Ishikawa (cell line): ENCODE measurements around the gene PMS1.

ENCODE experiments used
- CEBPB ChIP-seq: IDR thresholded peaks from 2 replicates; pipeline ENCODE4 v1.6.1; 2012
- CREB1 ChIP-seq: IDR thresholded peaks from 2 replicates; pipeline ENCODE4 v1.6.1; 2012; ENCODE audit warnings: low read depth
- EGR1 ChIP-seq: IDR thresholded peaks from 2 replicates; pipeline ENCODE4 v1.6.1; 2012
- EP300 ChIP-seq: IDR thresholded peaks from 2 replicates; pipeline ENCODE4 v1.6.1; 2012; ENCODE audit warnings: borderline replicate concordance
- FOXM1 ChIP-seq: IDR thresholded peaks from 2 replicates; pipeline ENCODE4 v1.6.1; 2012; ENCODE audit warnings: low read depth, borderline replicate concordance
- NFIC ChIP-seq: IDR thresholded peaks from 2 replicates; pipeline ENCODE4 v1.6.1; 2012
- RAD21 ChIP-seq: IDR thresholded peaks from 2 replicates; pipeline ENCODE4 v1.6.1; 2012; ENCODE audit warnings: low read depth
- TAF1 ChIP-seq: IDR thresholded peaks from 2 replicates; pipeline ENCODE4 v1.6.1; 2012; ENCODE audit warnings: low read depth, mild to moderate bottlenecking
- TCF12 ChIP-seq: IDR thresholded peaks from 2 replicates; pipeline ENCODE4 v1.6.1; 2012; ENCODE audit warnings: low read depth
- TEAD4 ChIP-seq: IDR thresholded peaks from 2 replicates; pipeline ENCODE4 v1.6.1; 2012
- YY1 ChIP-seq: IDR thresholded peaks from 2 replicates; pipeline ENCODE4 v1.6.1; 2012; ENCODE audit warnings: low read depth
- ZBTB7A ChIP-seq: IDR thresholded peaks from 2 replicates; pipeline ENCODE4 v1.6.1; 2012; ENCODE audit warnings: low read depth
- TF ChIP-seq, protein P1 (sequence below): IDR thresholded peaks from 2 replicates; pipeline ENCODE4 v1.6.1; 2012
- TF ChIP-seq, protein P2 (sequence below): IDR thresholded peaks from 2 replicates; pipeline ENCODE4 v1.6.1; 2012
- TF ChIP-seq, protein P3 (sequence below): IDR thresholded peaks from 2 replicates; pipeline ENCODE4 v1.6.1; 2012; ENCODE audit warnings: low read depth, mild to moderate bottlenecking

Gene PMS1

GRCh38 chr2:189899101-189899500 is 114.9 kb downstream of the PMS1 start:
- TF ChIP-seq TCF12, result no peak

DNA sequence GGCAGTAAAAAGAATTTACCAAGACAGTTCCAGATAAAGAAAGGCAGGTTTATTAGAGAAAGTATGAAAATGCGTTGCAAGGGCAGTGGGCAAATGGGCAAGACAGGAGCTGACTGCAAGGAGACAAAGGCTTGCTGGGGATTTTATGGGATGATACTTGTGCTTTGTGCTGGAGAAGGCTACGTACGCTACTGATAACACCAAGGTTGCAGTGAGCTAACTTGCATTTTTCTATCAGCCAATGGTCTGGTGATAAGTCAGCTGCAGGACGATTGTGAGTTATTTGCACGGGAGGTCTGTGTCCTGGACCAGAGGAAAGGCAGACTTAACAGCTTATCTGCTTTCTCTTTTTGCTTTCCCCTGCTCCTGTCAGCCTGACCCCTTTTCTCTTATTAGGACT is 116.5 kb downstream of the PMS1 start:
- TF ChIP-seq RAD21 (no peak), EP300 (no peak), TCF12 (no peak), EGR1 (no peak), ZBTB7A (no peak), YY1 (no peak), CEBPB (no peak), TAF1 (no peak), TEAD4 (no peak), NFIC (no peak)
- TF ChIP-seq, protein P1, sequence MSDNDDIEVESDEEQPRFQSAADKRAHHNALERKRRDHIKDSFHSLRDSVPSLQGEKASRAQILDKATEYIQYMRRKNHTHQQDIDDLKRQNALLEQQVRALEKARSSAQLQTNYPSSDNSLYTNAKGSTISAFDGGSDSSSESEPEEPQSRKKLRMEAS, result no peak
- TF ChIP-seq, protein P2, sequence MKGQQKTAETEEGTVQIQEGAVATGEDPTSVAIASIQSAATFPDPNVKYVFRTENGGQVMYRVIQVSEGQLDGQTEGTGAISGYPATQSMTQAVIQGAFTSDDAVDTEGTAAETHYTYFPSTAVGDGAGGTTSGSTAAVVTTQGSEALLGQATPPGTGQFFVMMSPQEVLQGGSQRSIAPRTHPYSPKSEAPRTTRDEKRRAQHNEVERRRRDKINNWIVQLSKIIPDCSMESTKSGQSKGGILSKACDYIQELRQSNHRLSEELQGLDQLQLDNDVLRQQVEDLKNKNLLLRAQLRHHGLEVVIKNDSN, result no peak

GRCh38 chr2:189901664-189902063 is 117.4 kb downstream of the PMS1 start:
- TF ChIP-seq RAD21 (no peak), YY1 (no peak), FOXM1 (no peak), CREB1 (no peak), ZBTB7A (no peak), CEBPB (no peak)
- TF ChIP-seq, protein P1, result no peak

DNA sequence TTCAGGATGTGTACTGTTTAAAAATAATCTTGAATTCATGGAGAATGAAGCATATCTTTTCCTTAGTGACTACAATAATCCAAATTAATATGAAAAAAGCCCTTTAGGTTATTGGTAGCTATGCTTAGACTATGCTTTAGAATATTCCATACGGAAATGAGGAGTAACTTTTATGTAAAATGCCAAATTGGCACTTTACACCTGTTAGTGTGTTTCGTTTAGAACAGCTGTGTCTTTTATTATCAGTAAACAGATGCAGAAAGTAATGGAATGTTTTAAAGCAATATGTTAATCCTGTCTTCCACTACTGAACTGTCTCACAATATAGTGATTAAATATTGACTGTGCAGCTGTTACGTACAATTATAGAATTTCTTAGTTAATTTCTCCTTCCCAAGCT is 129.6 kb downstream of the PMS1 start:
- TF ChIP-seq CREB1, result no peak
- no peak for TF ChIP-seq EGR1
- TF ChIP-seq TCF12, result no peak
- TF ChIP-seq NFIC, result no peak
- TF ChIP-seq EP300, result no peak
- no peak for TF ChIP-seq CEBPB

GRCh38 chr2:189916651-189917050 is 132.4 kb downstream of the PMS1 start:
- TF ChIP-seq EGR1, result no peak
- TF ChIP-seq YY1, result no peak
- TF ChIP-seq, protein P1, result no peak
- TF ChIP-seq, protein P3, sequence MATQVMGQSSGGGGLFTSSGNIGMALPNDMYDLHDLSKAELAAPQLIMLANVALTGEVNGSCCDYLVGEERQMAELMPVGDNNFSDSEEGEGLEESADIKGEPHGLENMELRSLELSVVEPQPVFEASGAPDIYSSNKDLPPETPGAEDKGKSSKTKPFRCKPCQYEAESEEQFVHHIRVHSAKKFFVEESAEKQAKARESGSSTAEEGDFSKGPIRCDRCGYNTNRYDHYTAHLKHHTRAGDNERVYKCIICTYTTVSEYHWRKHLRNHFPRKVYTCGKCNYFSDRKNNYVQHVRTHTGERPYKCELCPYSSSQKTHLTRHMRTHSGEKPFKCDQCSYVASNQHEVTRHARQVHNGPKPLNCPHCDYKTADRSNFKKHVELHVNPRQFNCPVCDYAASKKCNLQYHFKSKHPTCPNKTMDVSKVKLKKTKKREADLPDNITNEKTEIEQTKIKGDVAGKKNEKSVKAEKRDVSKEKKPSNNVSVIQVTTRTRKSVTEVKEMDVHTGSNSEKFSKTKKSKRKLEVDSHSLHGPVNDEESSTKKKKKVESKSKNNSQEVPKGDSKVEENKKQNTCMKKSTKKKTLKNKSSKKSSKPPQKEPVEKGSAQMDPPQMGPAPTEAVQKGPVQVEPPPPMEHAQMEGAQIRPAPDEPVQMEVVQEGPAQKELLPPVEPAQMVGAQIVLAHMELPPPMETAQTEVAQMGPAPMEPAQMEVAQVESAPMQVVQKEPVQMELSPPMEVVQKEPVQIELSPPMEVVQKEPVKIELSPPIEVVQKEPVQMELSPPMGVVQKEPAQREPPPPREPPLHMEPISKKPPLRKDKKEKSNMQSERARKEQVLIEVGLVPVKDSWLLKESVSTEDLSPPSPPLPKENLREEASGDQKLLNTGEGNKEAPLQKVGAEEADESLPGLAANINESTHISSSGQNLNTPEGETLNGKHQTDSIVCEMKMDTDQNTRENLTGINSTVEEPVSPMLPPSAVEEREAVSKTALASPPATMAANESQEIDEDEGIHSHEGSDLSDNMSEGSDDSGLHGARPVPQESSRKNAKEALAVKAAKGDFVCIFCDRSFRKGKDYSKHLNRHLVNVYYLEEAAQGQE, result no peak
- no peak for TF ChIP-seq FOXM1
- TF ChIP-seq RAD21, result no peak
- TF ChIP-seq, protein P2, result no peak
- TF ChIP-seq ZBTB7A, result no peak
- TF ChIP-seq CEBPB, result no peak
- no peak for TF ChIP-seq CREB1
- TF ChIP-seq EP300, result no peak
